Suppressor macrophage treated with lipopolysaccharide for 4 hours (primary cell): ENCODE measurements around the gene CCDC134.
"Not testable (repeated sequence)": the region's sequence is repeated elsewhere in the genome, so short reads cannot be mapped to it uniquely, and the experiment has no call there.

Experiments used
- DNase-seq: peaks from one replicate; pipeline ENCODE4 v3.0.0-alpha.2; 2020

The CCDC134 gene

GRCh38 chr22:41845380-41846267, 45.1 kb downstream of the CCDC134 start:
- DNase-seq: no peak

- DNase-seq: no peak
Measured at GRCh38 chr22:41846268-41846987, 45.9 kb downstream of the CCDC134 start.

GRCh38 chr22:41847300-41847699, 46.8 kb downstream of the CCDC134 start:
- DNase-seq: no peak

- peak; percentile 91 for DNase-seq
Measured at GRCh38 chr22:41848468-41848867, 48.0 kb downstream of the CCDC134 start.

GRCh38 chr22:41856469-41856868, 56.0 kb downstream of the CCDC134 start:
- DNase-seq: no peak

GRCh38 chr22:41857155-41857859, 56.8 kb downstream of the CCDC134 start:
- DNase-seq: peak; percentile 67

GRCh38 chr22:41857860-41858199, 57.4 kb downstream of the CCDC134 start:
- no peak for DNase-seq

- DNase-seq: no peak
Measured at GRCh38 chr22:41862160-41862529, 61.7 kb downstream of the CCDC134 start.

GRCh38 chr22:41862530-41863266, 62.2 kb downstream of the CCDC134 start:
- DNase-seq: peak; percentile 23

GRCh38 chr22:41863472-41863871, 63.0 kb downstream of the CCDC134 start:
- no peak for DNase-seq

GRCh38 chr22:41868556-41868955, 68.1 kb downstream of the CCDC134 start:
- no peak for DNase-seq

GRCh38 chr22:41870081-41870480, 69.6 kb downstream of the CCDC134 start:
- not testable (repeated sequence) for DNase-seq

- no peak for DNase-seq
Measured at GRCh38 chr22:41870786-41871185, 70.3 kb downstream of the CCDC134 start.

GRCh38 chr22:41873391-41873790, 72.9 kb downstream of the CCDC134 start:
- no peak for DNase-seq

- no peak for DNase-seq
Measured at GRCh38 chr22:41874090-41874489, 73.6 kb downstream of the CCDC134 start.

GRCh38 chr22:41875531-41876270, 75.2 kb downstream of the CCDC134 start:
- DNase-seq: no peak
